Body of pancreas (tissue), 4 donors: Measurements from ENCODE around the gene CERT1.
"Not testable (repeated sequence)": the region's sequence is repeated elsewhere in the genome, so short reads cannot be mapped to it uniquely, and the experiment has no call there.

ENCODE experiments used
- POLR2A ChIP-seq, 3 donors: fragments of 450-650 bp; IDR thresholded peaks; one replicate each; pipeline ENCODE4 v1.6.1; 2016; ENCODE audit warnings: antibody characterized with exemption in 3 of 3, mild to moderate bottlenecking in 2 of 3
- TF ChIP-seq, protein P1 (sequence below), 7 experiments: fragments of 450-650 bp in 4 of 7; fragments of 200-600 bp in 3 of 7; sonication (generic) in 3 of 7; IDR thresholded peaks; one replicate each; pipeline ENCODE4 v1.5.1; 2016 to 2019; ENCODE audit warnings: antibody characterized with exemption in 7 of 7

DNA sequence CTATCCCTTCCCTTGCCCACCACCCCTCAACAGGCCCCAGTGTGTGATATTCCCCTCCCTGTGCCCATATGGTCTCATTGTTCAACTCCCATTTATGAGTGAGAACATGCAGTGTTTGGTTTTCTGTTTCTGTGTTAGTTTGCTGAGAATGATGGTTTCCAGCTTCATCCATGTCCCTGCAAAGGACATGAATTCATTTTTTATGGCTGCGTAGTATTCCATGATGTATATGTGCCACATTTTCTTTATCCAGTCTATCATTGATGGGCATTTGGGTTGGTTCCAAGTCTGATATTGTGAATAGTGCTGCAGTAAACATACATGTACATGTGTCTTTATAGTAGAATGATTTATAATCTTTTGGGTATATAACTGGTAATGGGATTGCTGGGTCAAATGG lies 49.2 kb upstream of the CERT1 start:
- TF ChIP-seq, protein P1, sequence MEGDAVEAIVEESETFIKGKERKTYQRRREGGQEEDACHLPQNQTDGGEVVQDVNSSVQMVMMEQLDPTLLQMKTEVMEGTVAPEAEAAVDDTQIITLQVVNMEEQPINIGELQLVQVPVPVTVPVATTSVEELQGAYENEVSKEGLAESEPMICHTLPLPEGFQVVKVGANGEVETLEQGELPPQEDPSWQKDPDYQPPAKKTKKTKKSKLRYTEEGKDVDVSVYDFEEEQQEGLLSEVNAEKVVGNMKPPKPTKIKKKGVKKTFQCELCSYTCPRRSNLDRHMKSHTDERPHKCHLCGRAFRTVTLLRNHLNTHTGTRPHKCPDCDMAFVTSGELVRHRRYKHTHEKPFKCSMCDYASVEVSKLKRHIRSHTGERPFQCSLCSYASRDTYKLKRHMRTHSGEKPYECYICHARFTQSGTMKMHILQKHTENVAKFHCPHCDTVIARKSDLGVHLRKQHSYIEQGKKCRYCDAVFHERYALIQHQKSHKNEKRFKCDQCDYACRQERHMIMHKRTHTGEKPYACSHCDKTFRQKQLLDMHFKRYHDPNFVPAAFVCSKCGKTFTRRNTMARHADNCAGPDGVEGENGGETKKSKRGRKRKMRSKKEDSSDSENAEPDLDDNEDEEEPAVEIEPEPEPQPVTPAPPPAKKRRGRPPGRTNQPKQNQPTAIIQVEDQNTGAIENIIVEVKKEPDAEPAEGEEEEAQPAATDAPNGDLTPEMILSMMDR (IDR thresholded peaks at IDR 0.05): not testable (repeated sequence)
- not testable (repeated sequence) for TF ChIP-seq POLR2A (IDR thresholded peaks at IDR 0.05)
